Sigmoid colon (tissue), 3 donors: ENCODE measurements around the gene MCEE.

Experiments used
- CTCF ChIP-seq, 4 experiments: fragments of 450-650 bp in 3 of 4; fragments of 200-600 bp in 1 of 4; IDR thresholded peaks; one replicate each; pipeline ENCODE4 v1.5.1; 2016 to 2019; ENCODE audit warnings: antibody characterized with exemption in 4 of 4, mild to moderate bottlenecking in 3 of 4, moderate library complexity in 2 of 4
- POLR2A ChIP-seq, 2 donors: fragments of 450-650 bp; IDR thresholded peaks; one replicate each; pipeline ENCODE4 v1.6.1; 2016; ENCODE audit warnings: antibody characterized with exemption in 2 of 2, mild to moderate bottlenecking in 2 of 2, moderate library complexity in 2 of 2

DNA sequence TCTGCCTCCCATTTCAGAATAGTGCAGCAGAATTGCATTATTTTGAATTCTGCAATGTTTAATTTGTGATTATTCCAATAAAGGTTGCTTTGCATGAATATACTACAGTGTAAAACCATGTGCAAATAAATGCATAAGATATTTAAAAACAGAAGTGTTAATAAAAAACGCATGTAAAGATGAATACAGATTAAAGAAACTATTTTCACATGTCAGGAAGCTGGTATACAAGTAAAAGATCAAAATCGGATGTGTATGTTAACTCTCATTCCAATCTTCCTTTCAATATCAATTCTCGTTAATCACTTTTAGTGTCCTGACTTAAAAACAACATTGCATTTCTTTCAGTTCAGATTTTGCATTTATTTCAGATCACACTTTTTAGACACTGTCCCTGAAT is 3.1 kb downstream of the MCEE start:
- TF ChIP-seq CTCF (IDR thresholded peaks at IDR 0.05) (no peak), POLR2A (IDR thresholded peaks at IDR 0.05) (no peak)
